ENCODE results near the gene RBM27.
"Not testable (repeated sequence)": the region's sequence is repeated elsewhere in the genome, so short reads cannot be mapped to it uniquely, and the experiment has no call there.

The RBM27 gene

GRCh38 chr5:146209714-146210113 lies 6.3 kb downstream of the RBM27 start:
- no peak for DNase-seq

DNA sequence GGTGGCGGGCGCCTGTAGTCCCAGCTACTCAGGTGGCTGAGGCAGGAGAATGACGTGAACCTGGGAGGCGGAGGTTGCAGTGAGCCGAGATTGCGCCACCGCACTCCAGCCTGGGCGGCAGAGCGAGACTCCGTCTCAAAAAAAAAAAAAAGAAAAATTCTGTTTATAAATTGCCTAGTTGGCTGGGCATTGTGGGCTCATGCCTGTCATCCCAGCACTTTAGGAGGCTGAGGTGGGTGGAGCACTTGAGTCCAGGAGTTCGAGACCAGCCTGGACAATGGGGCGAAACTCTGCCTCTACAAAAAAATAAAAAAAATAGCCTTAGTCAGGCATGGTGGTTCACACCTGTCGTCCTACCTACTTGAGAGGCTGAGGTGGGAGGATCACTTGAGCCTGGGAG lies 7.4 kb downstream of the RBM27 start:
- DNase-seq: not testable (repeated sequence)

DNA sequence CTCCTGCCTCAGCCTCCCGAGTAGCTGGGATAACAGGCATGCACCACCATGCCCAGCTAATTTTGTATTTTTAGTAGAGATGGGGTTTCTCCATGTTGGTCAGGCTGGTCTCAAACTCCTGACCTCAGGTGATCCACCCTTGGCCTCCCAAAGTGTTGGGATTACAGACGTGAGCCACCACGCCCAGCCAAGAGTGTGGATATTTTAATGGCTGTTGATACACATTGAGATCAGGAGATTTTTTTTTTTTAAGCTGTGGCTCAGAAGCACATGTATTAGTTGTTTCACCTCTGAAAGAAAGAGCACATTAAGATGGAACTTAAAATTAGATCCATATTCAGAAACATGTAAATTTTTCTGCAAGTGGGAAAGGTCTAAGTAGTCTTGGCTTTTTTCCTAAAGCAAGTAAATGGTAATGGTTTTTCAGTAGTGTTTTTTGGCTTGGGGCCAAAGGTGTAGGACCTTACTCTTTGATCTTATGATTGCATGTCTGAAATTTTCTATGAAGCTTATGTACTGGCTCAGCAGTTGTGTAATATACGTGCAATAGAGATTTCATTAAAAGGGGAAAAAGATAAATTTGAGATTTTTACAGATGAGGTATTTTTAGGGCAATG lies 9.9 kb downstream of the RBM27 start:
- DNase-seq: no peak

DNA sequence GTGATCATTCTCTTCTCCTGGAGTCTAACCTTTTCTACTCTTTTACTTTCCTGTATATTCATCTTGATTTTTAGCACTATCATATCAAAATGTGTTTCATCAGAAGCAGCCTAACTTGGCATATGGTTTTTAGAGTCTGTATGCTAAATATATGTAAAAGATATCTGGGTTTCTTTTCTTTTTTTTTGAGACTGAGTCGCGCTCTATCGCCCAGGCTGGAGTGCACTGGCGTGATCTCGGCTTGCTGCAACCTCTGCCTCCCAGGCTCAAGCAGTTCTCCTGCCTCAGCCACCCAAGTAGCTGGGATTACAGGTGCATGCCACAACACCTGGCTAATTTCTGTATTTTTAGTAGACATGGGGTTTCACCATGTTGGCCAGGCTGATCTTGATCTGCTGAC lies 11.5 kb downstream of the RBM27 start:
- not testable (repeated sequence) for DNase-seq

DNA sequence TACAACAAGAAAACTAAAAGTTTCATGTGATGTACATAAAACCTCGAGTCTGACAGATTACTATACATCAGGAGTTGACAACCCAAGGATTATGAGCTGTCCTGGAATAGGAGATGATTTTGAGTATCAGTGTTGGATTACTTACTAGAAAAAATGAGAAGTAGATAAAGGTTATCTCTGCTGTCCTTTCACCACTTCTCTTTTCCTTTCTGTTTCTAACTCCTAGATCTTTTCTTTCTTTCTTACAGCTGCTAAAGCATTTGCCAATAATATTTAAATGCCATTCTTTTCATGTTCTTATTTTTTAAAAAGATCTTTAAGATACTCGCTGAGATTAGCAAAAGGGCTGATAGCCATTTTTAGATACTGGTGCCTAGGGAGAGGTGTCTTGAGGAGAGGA lies 14.8 kb downstream of the RBM27 start:
- no peak for DNase-seq

DNA sequence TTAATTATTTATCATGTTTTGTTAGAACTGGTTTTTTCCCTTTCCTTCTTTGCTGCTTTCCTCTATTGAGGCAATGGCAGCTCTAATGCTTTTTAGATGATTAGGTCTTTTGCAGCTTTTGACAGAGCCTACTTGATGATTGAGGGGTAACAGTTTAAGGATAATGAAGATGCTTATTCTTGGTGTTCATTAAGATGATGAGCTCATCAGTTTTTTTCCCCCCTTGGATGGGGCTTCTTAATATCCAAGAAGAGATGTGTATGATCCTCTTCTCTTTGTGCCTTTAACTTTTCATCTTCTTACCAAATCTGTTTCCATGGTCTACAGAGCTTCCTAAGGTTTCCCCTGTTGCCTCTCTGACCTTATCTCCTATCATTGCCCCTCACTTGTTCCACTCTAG lies 15.8 kb downstream of the RBM27 start:
- no peak for DNase-seq

- DNase-seq: no peak
These were observed 17.8 kb downstream of the RBM27 start for GRCh38 chr5:146221234-146221633.

DNA sequence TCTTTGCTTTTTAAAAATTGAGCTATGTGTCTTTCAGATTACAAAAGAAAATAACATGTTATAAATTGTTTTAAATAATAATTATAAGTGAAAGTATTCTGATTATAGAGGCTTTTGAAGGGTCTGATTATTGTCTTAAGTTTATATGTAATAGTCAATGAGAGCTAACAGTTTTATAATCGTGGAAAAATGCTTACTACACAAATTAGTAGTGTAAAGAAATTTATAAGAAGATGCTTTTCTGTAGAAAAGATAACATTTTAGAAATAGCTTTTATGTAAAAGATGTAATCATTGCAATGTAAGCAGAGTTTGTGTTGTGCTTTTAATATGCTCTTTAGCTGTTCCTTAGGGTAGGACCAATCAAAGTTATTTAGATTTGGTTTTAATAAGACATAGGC lies 18.6 kb downstream of the RBM27 start:
- no peak for DNase-seq

DNA sequence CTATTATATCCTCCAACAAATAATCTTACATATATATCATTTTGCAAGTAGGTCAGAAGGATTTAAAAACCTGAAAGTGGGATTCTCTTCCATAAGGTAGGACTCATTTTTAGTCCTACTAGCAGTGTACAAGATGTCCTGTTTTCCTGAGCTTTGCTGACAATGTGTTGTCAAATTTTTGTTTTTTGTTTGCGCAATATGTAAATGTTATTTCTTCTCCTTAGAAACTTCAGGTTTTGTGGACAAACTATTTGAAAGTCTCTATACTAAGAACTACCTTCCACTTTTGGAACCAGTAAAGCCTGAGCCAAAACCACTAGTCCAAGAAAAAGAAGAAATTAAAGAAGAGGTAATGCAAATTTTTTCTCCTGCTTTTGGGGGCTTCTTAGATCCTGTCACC lies 19.8 kb downstream of the RBM27 start:
- DNase-seq: no peak

DNA sequence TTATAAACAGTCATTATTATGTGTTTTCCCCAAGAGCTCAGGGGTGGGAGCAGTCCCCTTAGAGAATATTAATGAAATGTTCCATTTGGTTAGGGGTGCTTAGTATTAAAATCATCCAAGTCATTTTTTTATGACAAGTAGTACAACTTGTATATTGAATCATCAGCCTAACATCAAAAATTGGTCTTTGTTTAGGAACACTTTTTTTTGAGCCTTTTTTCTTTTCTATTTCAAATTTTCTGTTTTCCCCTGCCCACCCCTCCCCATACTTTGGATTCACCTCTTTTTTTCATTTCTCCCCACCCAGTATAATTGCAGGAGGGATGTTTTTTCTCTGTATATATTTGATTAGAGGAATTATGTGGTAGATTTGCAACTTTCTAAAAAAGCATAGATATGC lies 25.8 kb downstream of the RBM27 start:
- no peak for DNase-seq

GRCh38 chr5:146232223-146232622 lies 28.8 kb downstream of the RBM27 start:
- DNase-seq: no peak

GRCh38 chr5:146233441-146233840 lies 30.0 kb downstream of the RBM27 start:
- DNase-seq: no peak

DNA sequence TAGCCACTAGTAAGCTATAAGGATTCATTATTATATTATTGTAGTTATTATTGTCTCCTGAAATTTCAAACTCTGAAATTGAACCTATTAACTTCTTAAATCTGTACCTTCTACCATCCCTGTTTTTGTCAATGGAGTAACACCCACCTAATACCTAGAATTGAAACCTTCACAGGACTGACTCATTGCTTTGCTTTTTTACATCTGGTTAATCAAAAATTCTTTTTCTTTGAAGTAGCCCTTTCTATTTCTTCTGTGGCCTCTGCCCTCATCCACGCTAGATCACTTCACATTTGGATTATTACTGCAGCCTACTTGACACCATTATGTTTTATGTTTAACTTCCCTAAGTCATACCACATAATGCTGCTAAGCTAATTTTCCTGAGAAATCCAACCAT lies 35.6 kb downstream of the RBM27 start:
- no peak for DNase-seq

- DNase-seq: no peak
These were observed 37.5 kb downstream of the RBM27 start for GRCh38 chr5:146240951-146241350.

DNA sequence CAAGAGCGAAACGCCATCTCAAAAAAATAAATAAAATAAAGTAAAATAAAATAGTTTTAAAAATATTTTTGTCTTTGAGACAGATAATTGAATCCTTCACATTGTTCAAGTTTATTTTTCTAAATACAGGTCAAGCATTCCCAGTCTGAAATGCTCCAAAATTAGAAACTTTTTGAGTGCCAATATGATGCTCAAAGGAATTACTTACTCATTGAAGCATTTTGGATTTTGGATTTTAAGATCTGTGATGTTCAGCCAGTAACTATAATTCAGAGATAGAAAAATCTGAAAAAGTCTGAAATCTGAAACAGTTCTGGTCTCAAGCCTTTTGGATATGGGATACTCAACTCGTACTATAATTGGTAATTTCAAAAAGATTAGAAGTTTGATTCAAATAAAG lies 39.8 kb downstream of the RBM27 start:
- DNase-seq: no peak

DNA sequence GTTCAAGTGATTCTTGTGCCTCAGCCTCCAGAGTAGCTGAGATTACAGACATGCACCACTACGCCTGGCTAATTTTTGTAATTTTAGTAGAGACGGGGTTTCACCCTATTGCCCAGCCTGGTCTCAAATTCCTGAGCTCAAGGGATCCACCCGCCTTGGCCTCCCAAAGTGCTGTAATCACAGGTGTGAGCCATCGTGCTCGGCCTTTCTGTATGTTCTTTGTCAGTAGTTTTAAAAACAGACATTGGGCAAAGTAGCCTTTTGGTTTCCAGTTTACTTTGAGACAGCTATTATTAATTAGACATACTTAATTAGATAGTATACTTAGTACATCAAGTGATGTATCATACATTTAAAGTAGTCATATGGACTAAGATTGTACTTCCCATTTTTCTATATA lies 45.2 kb downstream of the RBM27 start:
- DNase-seq: no peak

DNA sequence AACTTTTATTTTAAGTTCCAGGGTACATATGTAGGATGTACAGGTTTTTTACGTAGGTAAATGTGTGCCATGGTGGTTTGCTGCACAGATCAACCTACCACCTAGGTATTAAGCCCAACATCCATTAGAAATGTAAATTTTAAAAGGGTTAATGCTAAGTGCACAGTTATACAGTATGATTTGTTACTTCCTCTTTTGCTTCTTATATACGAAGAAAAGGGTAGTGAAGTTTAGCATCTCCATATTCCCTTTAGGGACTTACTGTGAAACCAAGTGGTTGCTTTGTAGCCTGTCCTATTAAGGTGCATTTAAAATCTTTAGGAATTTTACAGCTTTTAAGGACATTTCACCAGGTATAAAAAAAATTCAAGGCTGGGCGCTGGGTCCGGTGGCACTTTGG lies 46.4 kb downstream of the RBM27 start:
- DNase-seq: no peak
